Parathyroid adenoma (tissue), 2 donors: ENCODE data around the gene TBC1D5.

ENCODE experiments used
- H2AFZ ChIP-seq: fragments of 300-600 bp; sonication (generic); one replicate; pipeline ENCODE4 v1.7.0; 2017; ENCODE audit warnings: antibody characterized with exemption, mild to moderate bottlenecking
- H3K27ac ChIP-seq: fragments of 300-600 bp; sonication (generic); one replicate; pipeline ENCODE4 v1.7.0; 2017
- H3K27me3 ChIP-seq: fragments of 300-600 bp; sonication (generic); one replicate; pipeline ENCODE4 v1.7.0; 2017; ENCODE audit warnings: low read length; ENCODE audit not compliant: control insufficient read depth, insufficient read depth
- H3K36me3 ChIP-seq: fragments of 300-600 bp; sonication (generic); one replicate; pipeline ENCODE4 v1.7.0; 2017; ENCODE audit warnings: low read length; ENCODE audit not compliant: control insufficient read depth, insufficient read depth
- H3K4me1 ChIP-seq: fragments of 300-600 bp; sonication (generic); one replicate; pipeline ENCODE4 v1.7.0; 2017; ENCODE audit warnings: control low read depth
- H3K4me2 ChIP-seq: fragments of 300-600 bp; sonication (generic); one replicate; pipeline ENCODE4 v1.7.0; 2017; ENCODE audit warnings: low read length
- H3K4me3 ChIP-seq: fragments of 300-600 bp; sonication (generic); one replicate; pipeline ENCODE4 v1.7.0; 2017; ENCODE audit warnings: low read depth, low read length
- H3K79me2 ChIP-seq: fragments of 300-600 bp; sonication (generic); one replicate; pipeline ENCODE4 v1.7.0; 2017; ENCODE audit warnings: control low read depth
- H3K9ac ChIP-seq: fragments of 300-600 bp; sonication (generic); one replicate; pipeline ENCODE4 v1.7.0; 2017; ENCODE audit warnings: mild to moderate bottlenecking
- H3K9me3 ChIP-seq: fragments of 300-600 bp; sonication (generic); one replicate; pipeline ENCODE4 v1.7.0; 2017; ENCODE audit warnings: low read length; ENCODE audit not compliant: control insufficient read depth
- CTCF ChIP-seq: fragments of 300-600 bp; sonication (generic); IDR thresholded peaks from one replicate; pipeline ENCODE4 v1.7.0; 2017; ENCODE audit warnings: antibody characterized with exemption, mild to moderate bottlenecking
- donor health status: primary hyperparathyroidism.

Gene TBC1D5

GRCh38 chr3:17554078-17554477 lies 188.4 kb downstream of the TBC1D5 start:
- Histone ChIP-seq H3K27ac (no peak overlapping the region), H3K27me3 (no peaks in the 10 kb centered on the region), H3K79me2 (no peaks in the 10 kb centered on the region), H3K4me1 (peaks cover 5% of the 10 kb centered on the region), H3K9ac (no peak overlapping the region), H3K36me3 (no peaks in the 10 kb centered on the region), H3K4me3 (no peak overlapping the region), H3K4me2 (no peak overlapping the region), H2AFZ (no peak overlapping the region), H3K9me3 (no peaks in the 10 kb centered on the region)
- TF ChIP-seq CTCF, result no peak

- Histone ChIP-seq H3K36me3 (no peaks in the 10 kb centered on the region), H2AFZ (no peak overlapping the region), H3K4me2 (no peak overlapping the region), H3K27ac (no peak overlapping the region), H3K79me2 (no peaks in the 10 kb centered on the region), H3K9me3 (no peaks in the 10 kb centered on the region), H3K9ac (no peak overlapping the region), H3K27me3 (no peaks in the 10 kb centered on the region), H3K4me1 (peaks cover 5% of the 10 kb centered on the region), H3K4me3 (no peak overlapping the region)
- TF ChIP-seq CTCF, result no peak
These were observed 189.4 kb downstream of the TBC1D5 start for GRCh38 chr3:17553080-17553479.

- H3K79me2 ChIP-seq, result no peaks in the 10 kb centered on the region
- no peak overlapping the region for H3K4me3 ChIP-seq
- H3K9me3 ChIP-seq, result no peaks in the 10 kb centered on the region
- TF ChIP-seq CTCF, result no peak
- peaks cover 5% of the 10 kb centered on the region for H3K4me1 ChIP-seq
- H3K27ac ChIP-seq, result no peak overlapping the region
- H3K36me3 ChIP-seq, result no peaks in the 10 kb centered on the region
- no peak overlapping the region for H2AFZ ChIP-seq
- no peaks in the 10 kb centered on the region for H3K27me3 ChIP-seq
- no peak overlapping the region for H3K4me2 ChIP-seq
- H3K9ac ChIP-seq, result no peak overlapping the region
These were observed 190.1 kb downstream of the TBC1D5 start for GRCh38 chr3:17552351-17552750.

- TF ChIP-seq CTCF, result no peak
- no peak overlapping the region for H3K27ac ChIP-seq
These were observed 190.5 kb downstream of the TBC1D5 start for GRCh38 chr3:17551895-17552294.

GRCh38 chr3:17551333-17551732 lies 191.1 kb downstream of the TBC1D5 start:
- no peaks in the 10 kb centered on the region for H3K27me3 ChIP-seq
- H3K79me2 ChIP-seq, result no peaks in the 10 kb centered on the region
- no peak overlapping the region for H2AFZ ChIP-seq
- H3K9ac ChIP-seq, result no peak overlapping the region
- no peak overlapping the region for H3K4me3 ChIP-seq
- no peak for TF ChIP-seq CTCF
- H3K36me3 ChIP-seq, result no peaks in the 10 kb centered on the region
- H3K4me1 ChIP-seq, result peaks cover 5% of the 10 kb centered on the region
- no peak overlapping the region for H3K4me2 ChIP-seq
- H3K27ac ChIP-seq, result no peak overlapping the region
- H3K9me3 ChIP-seq, result no peaks in the 10 kb centered on the region

More at GRCh38 chr3:17551895-17552294, 190.5 kb downstream of the TBC1D5 start:
- no peak overlapping the region for H3K4me2 ChIP-seq
- H3K9ac ChIP-seq, result no peak overlapping the region
- peaks cover 5% of the 10 kb centered on the region for H3K4me1 ChIP-seq
- H3K27me3 ChIP-seq, result no peaks in the 10 kb centered on the region
- H3K36me3 ChIP-seq, result no peaks in the 10 kb centered on the region
- H3K79me2 ChIP-seq, result no peaks in the 10 kb centered on the region
- no peak overlapping the region for H2AFZ ChIP-seq
- H3K9me3 ChIP-seq, result no peaks in the 10 kb centered on the region
- no peak overlapping the region for H3K4me3 ChIP-seq
